GM12801 (cell line): ENCODE results near the gene PHKB.

Experiments
- CTCF ChIP-seq: IDR thresholded peaks from one replicate; pipeline ENCODE4 v1.5.1; 2011; ENCODE audit warnings: control low read depth; ENCODE audit not compliant: insufficient read length; ENCODE audit errors: extremely low read depth

PHKB gene

GRCh38 chr16:47734081-47734857 lies 273.1 kb downstream of the PHKB start:
- TF ChIP-seq CTCF = no peak

- no peak for TF ChIP-seq CTCF
Measured at GRCh38 chr16:47734987-47735594, 274.0 kb downstream of the PHKB start.

GRCh38 chr16:47750371-47750770 lies 289.2 kb downstream of the PHKB start:
- no peak for TF ChIP-seq CTCF
